Activated T-cell treated with anti-CD3 and anti-CD28 coated beads, Interleukin-2, amount 50 U/mL, for 1 hour (primary cell): ENCODE data around the gene DLG2.

Experiments used
- DNase-seq: peaks from one replicate; pipeline ENCODE4 v3.0.0-alpha.2; 2020

DLG2 gene

GRCh38 chr11:83948200-83948599 lies 1678.9 kb downstream of the DLG2 start:
- DNase-seq = no peak

DNA sequence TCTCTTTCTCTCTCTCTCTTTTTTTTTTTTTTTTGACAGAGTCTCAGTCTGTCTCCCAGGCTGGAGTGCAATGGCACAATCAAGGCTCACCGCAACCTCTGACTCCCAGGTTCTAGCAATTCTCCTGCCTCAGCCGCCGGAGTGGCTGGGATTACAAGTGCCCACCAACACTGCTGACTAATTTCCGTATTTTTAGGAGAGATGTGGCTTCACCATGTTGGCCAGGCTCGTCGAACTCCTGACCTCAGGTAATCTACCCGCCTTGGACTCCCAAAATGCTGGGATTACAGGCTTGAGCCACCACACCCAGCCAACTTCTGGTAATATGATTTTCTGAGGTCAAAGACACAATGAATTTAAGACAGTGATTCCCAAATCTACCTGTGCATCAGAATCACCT lies 1681.2 kb downstream of the DLG2 start:
- DNase-seq = no peak

DNA sequence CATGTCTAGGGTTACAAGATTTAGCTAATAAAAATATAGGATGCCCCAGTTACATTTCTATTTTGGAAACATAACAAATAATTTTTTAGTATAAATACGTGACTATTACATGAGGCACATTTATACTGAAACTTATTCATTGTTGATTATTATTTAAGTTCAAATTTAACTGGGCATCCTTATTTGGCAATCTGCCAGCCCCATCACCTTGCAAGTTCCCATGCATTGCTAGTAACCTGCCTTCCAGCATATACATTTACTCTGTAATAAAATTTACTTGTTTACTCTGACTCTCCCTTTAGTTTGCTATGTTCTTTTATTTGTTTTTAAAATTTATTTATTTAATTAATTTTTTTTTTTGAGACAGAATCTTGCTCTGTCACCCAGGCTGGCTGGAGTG lies 1686.1 kb downstream of the DLG2 start:
- no peak for DNase-seq

DNA sequence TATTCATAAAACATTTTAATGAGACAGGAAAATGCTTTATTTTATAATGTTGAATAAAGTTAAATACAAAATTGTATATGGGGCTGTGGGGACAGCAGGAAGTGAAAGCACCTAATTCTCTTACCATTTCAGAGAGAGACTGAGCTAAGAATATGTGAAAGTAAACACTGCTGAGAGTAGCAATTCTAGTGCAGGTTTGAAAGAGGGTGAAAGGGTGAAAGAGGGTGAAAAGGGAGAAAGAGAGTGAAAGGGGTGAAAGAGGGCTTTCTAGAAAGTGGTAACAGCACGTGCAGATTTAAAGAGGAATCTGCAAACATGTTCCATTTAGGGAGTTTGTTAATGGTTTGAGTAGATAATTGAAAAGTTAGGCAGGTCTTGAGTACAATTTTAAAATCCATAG lies 1689.0 kb downstream of the DLG2 start:
- DNase-seq = no peak

DNA sequence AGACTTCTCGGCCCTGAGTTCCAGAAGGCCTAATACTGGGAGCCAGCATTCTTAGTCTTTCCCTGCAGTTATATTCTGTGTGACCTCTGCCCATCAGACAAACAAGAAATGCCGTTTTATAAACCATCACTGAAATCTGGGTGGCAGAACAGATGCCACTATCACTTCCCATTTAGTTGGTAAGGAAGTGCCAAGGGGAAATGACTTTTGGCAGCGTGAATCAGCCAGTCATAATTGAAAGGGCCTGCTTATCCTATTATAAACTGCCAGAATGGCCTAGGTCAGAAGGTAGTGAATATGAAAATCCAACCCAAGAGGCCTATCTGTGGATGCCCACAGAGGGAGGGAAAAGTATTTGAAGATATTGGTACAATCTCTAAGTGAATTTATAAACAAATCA lies 1694.1 kb downstream of the DLG2 start:
- DNase-seq = no peak

GRCh38 chr11:83927422-83927821 lies 1699.7 kb downstream of the DLG2 start:
- no peak for DNase-seq

GRCh38 chr11:83924795-83925542 lies 1702.2 kb downstream of the DLG2 start:
- DNase-seq = no peak

- no peak for DNase-seq
Measured at GRCh38 chr11:83923961-83924360, 1703.2 kb downstream of the DLG2 start.

- no peak for DNase-seq
Measured at GRCh38 chr11:83922953-83923352, 1704.2 kb downstream of the DLG2 start.

DNA sequence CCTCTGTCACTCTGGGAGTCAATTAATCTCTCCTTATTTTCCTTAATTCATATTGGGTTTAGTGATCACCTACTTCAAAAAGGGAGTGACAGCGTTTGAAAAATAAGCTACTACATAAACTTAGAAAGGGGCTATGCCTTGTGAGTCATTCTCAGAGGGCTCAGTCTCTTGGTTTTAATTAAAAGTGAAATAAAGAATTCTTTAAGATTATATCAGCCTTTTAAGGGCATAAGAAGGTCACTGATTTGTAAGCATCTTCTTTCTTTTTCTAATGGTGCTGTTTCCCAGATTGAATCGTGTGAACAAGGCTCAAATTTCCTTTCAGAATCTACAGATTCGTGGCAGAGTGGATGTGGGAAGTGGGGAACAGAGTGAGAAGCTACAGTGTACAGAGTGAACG lies 1704.8 kb downstream of the DLG2 start:
- no peak for DNase-seq

DNA sequence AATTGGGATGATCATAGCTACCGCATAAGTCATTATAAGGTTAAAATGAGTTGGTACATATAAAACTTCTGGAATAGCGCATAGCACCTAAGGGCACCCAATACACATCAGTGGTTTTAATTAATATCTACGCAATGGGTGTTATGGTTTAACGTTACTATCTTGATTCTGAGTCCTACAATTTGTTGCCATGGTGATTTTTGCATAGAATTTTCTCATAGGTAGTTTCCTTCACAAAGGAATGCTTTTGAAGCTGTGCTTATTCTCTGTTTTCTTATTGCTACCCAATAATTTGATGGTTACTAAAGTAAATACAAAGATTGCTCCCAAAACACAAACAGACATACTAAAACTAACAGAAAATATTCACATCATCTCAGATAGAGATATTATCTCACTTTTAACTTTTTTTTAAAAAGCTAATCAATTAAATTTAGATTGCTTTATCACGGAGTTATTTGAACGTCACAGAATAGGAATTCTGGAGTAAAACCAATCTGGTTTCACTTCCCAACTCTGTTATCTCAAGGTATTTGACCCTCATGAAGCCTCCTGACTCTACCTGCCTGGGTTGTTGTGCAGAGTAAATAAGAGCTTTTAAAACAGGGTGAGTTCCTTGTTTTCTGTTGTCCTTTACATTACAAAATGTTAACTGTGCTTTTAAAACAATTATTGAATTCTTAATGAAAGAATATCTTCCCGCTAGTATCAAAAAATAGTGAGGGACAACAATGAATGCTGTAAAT lies 1705.5 kb downstream of the DLG2 start:
- no peak for DNase-seq

- DNase-seq = no peak
Measured at GRCh38 chr11:83918476-83918875, 1708.7 kb downstream of the DLG2 start.

DNA sequence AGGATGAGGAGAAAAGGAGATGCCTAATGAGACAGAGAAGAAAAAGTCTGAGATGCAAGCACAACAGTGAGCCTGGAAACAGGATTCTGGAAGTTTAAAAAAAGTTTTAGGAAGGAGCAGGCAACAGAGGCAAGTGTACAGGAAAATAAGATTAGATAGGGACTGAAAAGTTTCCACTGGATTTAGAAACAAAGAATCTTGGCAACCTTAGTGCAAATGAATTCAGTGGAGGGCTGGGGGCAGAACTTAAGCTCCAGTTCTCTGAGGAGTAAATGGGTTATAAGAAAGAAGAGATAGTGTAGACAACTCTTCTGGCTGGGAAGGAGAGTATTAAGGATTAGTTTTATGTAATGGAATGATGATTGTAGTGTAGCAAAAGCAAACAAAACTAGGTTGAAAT lies 1712.1 kb downstream of the DLG2 start:
- no peak for DNase-seq

GRCh38 chr11:83909579-83910534 lies 1717.3 kb downstream of the DLG2 start:
- no peak for DNase-seq

DNA sequence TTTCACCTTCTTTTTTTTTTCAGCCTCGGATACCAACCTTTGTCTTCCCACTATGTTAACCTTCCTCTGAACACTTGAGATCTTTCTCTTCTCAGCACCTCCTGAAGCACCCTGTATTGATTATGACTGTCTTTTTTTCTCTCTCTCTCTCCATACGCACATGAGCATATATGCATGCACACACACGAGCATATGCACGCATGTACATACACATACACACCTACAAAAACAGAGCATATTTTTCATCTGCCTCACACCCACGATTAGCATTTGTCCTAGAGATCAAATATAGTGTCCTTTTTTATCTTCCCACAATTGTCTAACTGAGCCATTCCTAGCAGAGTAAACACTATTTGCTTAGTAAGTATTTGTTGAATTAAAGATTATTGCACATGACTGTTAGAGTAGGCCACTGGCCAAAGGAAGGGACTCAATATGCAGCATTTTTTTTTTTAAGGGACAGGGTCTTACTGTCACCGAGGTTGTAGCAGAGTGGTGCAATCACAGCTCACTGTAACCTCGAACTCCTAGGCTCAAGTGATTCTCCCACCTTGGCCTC lies 1718.8 kb downstream of the DLG2 start:
- DNase-seq = no peak

DNA sequence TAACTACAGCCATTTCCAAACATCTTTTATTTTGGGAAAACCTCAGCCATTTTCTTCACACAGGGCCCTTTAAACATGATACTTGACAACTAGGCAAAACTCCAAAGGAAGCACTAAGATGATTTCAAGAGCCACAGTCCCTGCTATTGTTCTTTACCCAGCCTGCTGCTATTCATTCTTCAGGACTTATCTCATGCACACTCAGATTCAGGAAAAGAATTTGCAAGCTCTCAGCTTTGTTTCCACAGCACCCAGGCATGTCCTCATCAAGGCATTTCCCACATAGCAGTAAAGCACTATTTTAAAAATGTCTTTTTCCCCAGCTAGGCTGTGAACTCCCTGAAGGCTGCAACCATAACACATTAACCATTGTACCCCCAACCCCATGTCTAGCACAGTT lies 1731.6 kb downstream of the DLG2 start:
- no peak for DNase-seq

DNA sequence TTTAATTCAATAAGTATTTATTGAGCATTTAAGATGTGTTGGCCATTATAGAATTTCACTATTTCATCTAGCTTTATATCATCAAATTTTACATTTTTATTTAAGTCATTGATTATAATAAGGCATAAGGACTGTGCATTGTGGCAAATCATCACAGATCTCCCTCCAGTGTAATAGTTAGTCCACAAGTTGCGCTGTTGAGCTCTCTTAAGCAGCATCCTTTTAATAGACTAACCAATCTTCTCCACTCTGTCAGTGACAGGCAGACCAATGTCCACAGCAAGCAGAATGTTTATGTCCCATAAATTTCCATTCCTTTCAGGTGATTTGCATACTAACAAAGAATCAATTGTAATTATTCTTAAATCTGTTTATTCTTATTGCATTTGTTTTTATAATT lies 1745.7 kb downstream of the DLG2 start:
- DNase-seq = no peak

- no peak for DNase-seq
Measured at GRCh38 chr11:83871054-83871453, 1756.1 kb downstream of the DLG2 start.

GRCh38 chr11:83866655-83867054 lies 1760.5 kb downstream of the DLG2 start:
- DNase-seq = no peak

- DNase-seq = no peak
Measured at GRCh38 chr11:83865636-83866461, 1761.3 kb downstream of the DLG2 start.

DNA sequence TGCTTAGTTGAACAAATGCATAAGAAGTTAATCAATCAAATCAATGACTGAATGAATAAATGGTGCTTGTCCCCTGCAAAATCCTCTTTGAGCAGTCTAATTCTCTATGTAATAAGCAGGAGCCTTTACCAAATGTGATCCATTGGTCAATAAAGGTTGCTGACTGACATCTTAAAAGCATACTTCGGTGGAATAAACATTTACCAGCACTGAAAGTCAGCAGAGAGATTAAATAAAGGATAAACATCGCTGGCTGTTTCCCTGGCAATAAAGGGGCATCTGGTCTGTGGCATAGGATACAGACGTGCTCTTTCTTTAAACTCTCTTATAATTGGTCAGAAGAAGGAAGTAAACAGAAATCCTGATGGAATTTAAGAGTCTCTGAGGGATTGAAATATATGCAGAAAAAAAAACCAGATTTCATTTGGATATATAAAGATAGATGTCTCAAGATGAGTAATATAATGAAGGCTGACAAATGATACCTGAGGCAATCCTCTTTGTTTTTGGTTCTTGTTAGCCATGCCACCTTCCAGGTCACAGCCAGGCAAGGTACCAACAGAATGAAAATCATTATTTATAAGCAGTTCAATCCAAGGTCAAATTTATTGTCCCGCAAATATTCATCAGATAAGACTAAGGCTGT lies 1762.6 kb downstream of the DLG2 start:
- no peak for DNase-seq

GRCh38 chr11:83863272-83863671 lies 1763.9 kb downstream of the DLG2 start:
- DNase-seq = no peak
